WTC11 (cell line): ENCODE measurements around the gene ETS1.

Experiments
- CREM ChIP-seq: sonication (generic); formaldehyde crosslinking; IDR thresholded peaks from 2 replicates; pipeline ENCODE4 v1.8.1; 2022; ENCODE audit warnings: mild to moderate bottlenecking, missing genetic modification reagents, moderate library complexity
- CTCF ChIP-seq: fragments of 200-600 bp; IDR thresholded peaks from 2 replicates; pipeline ENCODE4 v1.8.0; 2022; ENCODE audit warnings: antibody characterized with exemption
- FOXP1 ChIP-seq: sonication (generic); formaldehyde crosslinking; IDR thresholded peaks from 2 replicates; pipeline ENCODE4 v1.8.0; 2022; ENCODE audit warnings: missing genetic modification reagents, mild to moderate bottlenecking, moderate library complexity, borderline replicate concordance
- SP1 ChIP-seq: sonication (generic); formaldehyde crosslinking; conservative IDR thresholded peaks from 2 replicates; pipeline ENCODE4 v1.8.1; 2022; ENCODE audit warnings: missing genetic modification reagents
- TF ChIP-seq, protein P1 (sequence below): fragments of 250-450 bp; sonication (Bioruptor Pico); IDR thresholded peaks from 2 replicates; pipeline ENCODE4 v1.9.0; 2021; ENCODE audit warnings: mild to moderate bottlenecking, borderline replicate concordance
- TF ChIP-seq, protein P2 (sequence below): sonication (generic); formaldehyde crosslinking; IDR thresholded peaks from 2 replicates; pipeline ENCODE4 v1.8.1; 2023; ENCODE audit warnings: mild to moderate bottlenecking, missing genetic modification reagents

DNA sequence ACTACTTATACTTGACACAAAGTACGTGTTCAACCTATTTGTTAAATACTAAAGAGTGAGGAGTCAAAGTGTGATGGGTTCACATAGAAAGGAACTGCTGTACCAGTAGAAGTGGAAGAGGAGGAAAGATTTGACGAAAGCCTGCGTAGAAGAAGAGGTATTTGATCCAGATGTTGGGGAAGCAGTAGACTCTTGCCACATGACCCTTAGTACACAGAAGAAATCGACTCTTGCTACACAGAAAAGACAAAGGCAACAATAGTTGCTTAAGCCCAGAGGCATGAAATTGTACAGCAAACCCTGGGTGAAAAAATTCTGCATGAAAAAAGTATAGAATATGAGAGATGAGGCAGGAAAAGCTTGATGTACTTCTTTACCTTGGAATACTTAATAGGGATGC lies 152.9 kb downstream of the ETS1 start:
- TF ChIP-seq, protein P1, sequence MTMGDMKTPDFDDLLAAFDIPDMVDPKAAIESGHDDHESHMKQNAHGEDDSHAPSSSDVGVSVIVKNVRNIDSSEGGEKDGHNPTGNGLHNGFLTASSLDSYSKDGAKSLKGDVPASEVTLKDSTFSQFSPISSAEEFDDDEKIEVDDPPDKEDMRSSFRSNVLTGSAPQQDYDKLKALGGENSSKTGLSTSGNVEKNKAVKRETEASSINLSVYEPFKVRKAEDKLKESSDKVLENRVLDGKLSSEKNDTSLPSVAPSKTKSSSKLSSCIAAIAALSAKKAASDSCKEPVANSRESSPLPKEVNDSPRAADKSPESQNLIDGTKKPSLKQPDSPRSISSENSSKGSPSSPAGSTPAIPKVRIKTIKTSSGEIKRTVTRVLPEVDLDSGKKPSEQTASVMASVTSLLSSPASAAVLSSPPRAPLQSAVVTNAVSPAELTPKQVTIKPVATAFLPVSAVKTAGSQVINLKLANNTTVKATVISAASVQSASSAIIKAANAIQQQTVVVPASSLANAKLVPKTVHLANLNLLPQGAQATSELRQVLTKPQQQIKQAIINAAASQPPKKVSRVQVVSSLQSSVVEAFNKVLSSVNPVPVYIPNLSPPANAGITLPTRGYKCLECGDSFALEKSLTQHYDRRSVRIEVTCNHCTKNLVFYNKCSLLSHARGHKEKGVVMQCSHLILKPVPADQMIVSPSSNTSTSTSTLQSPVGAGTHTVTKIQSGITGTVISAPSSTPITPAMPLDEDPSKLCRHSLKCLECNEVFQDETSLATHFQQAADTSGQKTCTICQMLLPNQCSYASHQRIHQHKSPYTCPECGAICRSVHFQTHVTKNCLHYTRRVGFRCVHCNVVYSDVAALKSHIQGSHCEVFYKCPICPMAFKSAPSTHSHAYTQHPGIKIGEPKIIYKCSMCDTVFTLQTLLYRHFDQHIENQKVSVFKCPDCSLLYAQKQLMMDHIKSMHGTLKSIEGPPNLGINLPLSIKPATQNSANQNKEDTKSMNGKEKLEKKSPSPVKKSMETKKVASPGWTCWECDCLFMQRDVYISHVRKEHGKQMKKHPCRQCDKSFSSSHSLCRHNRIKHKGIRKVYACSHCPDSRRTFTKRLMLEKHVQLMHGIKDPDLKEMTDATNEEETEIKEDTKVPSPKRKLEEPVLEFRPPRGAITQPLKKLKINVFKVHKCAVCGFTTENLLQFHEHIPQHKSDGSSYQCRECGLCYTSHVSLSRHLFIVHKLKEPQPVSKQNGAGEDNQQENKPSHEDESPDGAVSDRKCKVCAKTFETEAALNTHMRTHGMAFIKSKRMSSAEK (CRISPR knock-in tag) = no peak
- no peak for TF ChIP-seq CTCF
- TF ChIP-seq, protein P2, sequence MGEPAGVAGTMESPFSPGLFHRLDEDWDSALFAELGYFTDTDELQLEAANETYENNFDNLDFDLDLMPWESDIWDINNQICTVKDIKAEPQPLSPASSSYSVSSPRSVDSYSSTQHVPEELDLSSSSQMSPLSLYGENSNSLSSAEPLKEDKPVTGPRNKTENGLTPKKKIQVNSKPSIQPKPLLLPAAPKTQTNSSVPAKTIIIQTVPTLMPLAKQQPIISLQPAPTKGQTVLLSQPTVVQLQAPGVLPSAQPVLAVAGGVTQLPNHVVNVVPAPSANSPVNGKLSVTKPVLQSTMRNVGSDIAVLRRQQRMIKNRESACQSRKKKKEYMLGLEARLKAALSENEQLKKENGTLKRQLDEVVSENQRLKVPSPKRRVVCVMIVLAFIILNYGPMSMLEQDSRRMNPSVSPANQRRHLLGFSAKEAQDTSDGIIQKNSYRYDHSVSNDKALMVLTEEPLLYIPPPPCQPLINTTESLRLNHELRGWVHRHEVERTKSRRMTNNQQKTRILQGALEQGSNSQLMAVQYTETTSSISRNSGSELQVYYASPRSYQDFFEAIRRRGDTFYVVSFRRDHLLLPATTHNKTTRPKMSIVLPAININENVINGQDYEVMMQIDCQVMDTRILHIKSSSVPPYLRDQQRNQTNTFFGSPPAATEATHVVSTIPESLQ = no peak
- TF ChIP-seq SP1 (CRISPR knock-in tag) = no peak
- TF ChIP-seq FOXP1 = no peak
- TF ChIP-seq CREM (CRISPR knock-in tag) = no peak
